ENCODE results near the gene BAMBI.

Gene BAMBI

DNA sequence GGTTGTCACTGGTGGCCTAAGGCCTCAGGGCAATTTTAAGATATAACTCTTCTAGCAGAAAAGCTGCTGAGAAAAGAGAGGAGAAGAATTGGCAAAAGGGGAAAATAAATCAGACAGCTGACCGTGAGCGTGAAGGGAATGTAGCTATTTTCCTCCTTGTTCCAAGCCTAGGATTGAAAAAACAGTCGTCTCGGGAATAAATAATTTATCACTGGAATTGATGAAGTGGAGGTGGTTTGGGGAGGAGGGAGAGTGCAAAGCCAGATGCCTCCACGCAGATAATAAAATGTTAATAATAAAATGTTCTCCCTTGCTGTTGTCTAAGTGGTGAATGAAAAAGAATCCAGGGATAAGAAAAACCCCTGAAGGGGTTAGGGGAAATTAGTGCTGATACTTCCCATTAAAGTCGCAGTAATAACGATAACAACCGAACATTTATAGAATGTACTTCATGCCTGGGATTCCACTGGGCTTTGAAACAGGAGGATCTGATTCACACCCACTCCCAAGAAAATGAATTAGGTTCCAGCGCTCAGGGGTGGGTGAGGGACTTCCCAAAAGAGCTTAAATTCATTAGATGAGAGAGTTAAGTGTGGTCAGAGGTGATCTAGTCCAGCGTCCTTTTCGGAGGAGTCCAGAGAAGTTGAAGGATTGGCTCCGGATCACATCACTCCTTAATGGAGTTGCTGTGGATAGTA lies 27.3 kb downstream of the BAMBI start:
- no peak for DNase-seq (ENCODE audit: low read depth in 3 of 3)

DNA sequence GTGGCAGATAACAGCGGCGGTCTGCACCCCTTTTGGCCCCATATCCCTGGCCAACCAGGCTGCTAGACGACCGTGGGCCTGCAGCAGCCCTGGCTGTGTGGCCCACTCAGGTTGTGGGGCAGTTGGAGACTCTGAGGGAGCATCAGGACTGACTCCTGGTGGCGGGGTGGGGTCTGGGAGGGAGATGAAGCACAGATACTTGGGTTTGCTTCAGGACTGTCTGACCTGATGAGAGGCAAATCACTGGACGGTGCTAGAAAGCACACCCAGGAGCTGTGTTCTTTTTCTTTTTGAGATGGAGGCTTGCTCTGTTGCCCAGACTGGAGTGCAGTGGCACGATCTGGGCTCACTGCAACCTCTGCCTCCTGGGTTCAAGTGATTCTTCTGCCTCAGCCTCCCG lies 28.2 kb downstream of the BAMBI start:
- DNase-seq (ENCODE audit: low read depth in 3 of 3): no peak

DNA sequence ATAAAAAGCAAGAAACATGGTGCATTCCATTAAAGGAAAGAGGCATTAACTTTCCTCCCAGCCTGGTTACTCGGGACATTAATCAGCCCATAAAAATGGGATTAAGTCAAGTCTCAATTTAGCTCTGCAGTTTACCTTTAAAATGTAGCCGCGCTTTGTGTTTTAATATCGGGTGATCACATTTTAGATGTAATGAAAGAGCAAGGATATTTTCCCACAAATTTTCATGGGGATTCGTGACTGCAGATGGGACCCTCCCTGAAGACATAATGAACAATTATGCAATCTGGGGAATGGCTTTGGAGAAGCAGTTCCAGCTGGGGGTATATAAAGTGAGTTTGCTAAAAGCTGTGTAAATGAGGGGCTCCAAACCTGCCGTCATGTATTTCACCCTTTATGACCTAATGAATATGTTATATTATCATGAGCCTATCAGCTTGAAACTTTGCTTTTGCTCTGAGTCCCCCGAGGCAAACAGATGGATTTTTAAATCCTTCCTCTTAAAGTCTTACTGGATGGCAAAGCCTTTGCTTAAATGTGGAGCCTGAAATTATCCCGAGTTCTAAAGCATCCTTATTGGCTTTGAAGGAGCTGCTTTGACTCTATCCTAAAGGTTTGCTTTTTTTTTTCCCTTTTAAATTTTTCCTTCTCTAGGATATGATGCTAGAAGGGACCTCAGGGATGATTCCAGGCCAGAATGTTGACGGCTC lies 31.8 kb downstream of the BAMBI start:
- DNase-seq (ENCODE audit: low read depth in 3 of 3): no peak

DNA sequence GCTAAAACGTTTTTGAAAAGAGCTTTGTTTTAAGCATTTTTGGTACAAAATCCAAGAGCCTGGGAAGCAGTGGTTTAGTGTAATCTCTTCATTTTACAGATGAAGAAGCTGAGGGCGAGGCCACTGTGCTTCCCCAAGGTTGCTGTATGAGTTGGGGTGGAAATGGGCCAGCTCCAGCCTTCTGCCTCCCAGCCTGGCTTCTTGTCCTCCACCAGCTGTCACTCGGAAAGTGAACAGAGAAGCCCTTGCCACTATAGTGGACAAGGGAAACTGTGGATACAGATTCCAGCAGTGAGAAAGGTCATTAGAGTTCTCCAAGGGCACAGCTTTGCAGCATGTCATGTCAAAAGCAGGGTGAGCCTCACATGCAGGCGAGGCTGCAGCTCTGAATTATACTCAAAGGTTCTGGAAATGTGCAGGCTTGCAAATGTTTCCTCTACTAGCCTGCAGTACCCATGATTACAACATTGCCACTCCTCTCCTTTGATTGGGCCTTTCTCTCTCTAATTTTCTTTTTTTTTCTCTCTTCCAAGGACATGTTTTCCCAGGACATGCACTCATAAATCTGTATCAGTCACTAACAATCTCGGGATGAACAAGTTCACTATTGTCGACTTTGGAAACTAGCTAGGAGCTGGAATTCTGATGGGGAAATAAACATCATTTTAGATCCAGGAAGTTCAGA lies 33.0 kb downstream of the BAMBI start:
- no peak for DNase-seq (ENCODE audit: low read depth in 3 of 3)

DNA sequence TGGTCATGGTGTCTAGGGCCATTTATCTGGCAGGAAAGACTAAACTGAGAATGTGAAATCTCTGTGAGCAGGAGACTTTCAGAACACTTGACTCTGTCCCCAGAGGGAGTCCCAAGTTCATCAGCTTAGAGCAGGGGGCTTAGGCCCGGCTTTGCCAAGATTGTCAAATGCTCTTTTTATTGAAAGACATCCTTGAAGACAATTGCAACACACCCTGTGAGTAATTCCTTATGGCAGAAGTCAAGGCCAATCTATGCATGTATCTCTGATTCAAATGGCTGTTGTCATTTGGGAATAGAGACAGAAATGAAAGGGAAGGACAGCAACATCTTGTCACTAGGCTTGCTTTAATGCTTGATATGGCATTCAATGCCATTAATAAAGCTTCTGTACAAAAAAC lies 33.7 kb downstream of the BAMBI start:
- no peak for DNase-seq (ENCODE audit: low read depth in 3 of 3)

DNA sequence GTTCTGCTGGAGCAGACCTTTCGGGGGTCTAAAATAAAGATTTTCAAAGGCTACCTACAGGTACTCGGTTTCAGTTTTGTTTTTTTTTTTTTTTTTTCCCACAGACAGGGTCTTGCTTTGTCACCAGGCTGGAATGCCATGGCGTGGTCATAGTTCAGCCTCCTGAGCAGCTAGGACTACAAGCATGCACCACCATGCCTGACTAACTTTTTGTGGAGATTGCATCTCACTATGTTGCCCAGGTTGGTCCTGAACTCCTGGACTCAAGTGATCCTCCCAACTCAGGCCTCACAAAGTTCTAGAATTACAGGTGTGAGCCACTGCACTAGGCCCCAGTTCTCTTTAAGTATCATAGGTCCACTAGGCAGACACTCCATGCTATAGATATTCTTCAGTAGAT lies 34.5 kb downstream of the BAMBI start:
- DNase-seq (ENCODE audit: low read depth in 3 of 3): no peak

DNA sequence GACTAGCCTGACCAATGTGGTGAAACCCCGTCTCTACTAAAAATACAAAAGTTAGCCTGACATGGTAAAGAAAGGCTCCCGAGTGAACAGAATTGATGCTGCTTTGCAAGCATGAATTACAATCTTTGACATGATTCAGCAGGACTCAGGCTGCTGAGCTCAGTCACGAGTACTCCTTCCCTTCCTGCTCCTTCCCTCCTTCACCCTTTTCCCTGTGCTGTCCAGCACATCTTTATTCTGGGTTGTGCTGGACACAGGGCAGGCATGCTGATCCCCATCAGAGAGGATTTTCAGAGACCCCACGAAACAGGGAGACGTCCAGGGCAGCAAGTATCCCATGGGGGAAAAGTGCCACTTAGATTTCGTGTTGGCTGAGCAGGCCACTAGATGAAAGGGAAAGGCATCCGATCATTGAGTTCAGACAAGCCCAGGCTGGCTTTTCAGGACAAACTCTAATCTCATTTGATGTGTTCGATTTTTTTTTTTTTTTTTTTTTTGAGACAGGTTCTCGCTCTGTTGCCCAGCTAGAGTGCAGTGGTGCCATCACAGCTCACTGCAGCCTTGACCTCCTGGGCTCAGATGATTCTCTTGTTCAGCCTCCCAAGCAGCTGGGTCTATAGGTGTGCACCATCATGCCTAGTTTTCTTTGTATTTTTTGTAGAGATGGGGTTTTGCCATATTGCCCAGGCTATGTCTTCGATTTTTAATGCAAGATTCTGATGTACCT lies 36.5 kb downstream of the BAMBI start:
- no peak for DNase-seq (ENCODE audit: low read depth in 3 of 3)

DNA sequence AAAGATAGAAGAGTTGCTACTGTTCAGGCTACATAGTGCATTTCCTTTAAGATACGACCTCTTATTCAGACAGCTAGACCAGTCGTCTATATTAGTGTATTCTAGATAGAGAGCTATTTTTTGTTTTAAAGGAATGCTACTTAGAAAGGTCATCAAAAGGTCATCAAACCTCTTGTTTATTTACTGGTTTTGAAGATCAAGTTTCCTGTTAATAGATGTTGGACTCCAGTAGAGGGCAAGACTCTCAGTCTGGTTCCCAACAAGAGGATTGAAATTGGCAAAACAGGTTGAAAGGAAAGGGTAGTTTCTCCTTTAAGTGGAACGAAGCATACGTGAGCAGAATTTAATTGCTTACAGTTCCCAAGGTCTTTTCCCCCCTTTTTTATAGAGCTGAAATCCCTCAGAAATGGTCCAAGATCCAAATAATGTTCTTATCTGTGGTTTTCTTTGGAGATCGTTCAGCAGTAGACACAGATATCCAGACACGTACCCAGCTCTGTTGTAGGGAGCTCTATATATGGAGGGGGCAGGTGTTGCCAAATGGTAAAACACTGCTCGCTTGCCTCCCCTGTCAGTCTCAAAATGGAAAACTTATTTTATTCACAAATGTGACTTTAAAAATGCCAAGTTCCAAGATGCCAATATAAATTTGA lies 37.2 kb downstream of the BAMBI start:
- no peak for DNase-seq (ENCODE audit: low read depth in 3 of 3)

DNA sequence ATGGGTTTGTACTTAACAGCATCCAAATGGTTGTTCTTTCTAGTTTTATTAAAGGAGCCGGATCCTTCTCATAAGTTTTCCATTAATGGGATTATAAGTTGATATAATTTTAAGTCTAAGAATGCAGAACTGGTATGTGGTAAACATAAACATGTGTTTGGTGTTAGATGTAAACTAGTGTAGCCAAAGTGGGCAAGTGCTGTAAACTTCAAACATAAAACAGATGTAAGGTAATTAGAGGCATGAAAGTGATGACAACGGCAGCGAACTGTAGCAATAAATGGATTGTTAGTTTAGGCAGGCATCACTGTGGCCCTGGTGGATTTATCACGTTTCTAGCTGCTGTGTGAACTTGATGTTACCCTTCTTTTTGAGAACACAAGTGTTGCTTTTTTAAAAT lies 37.9 kb downstream of the BAMBI start:
- DNase-seq (ENCODE audit: low read depth in 3 of 3): no peak

DNA sequence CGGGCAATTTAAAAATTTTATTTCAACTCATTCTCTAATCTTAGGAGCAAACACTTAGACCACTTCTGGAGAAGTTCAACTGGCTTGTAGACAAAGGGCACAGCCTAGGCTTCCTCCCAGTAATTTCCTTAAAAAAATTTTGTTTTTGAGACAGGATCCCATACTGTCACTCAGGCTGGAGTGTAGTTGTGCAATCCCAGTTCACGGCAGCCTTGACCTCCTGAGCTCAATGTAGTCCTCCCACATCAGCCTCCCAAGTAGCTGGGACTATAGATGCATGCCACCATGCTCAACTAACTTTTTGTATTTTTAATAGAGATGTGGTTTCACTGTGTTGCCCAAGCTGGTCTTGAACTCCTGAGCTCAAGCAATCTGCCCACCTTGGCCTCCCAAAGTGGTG lies 38.4 kb downstream of the BAMBI start:
- DNase-seq (ENCODE audit: low read depth in 3 of 3): no peak

DNA sequence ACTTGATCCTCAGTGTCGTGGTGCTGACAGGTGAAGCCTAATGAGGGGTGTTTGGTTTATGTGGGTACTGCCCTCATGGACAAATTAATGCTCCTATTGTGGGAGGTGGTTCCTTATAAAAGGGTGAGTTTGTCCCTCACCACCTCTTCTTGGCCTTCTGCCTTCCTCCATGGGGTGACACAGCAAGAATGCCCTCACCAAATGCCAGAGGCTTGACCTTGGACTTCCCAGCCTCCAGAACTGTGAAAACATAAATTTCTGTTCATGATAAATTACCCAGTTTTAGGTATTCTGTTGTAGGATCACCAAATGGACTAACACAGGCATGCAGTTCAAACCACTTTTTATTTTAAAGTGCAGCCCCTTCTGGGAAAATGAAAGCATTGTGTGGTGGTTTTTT lies 39.4 kb downstream of the BAMBI start:
- no peak for DNase-seq (ENCODE audit: low read depth in 3 of 3)

DNA sequence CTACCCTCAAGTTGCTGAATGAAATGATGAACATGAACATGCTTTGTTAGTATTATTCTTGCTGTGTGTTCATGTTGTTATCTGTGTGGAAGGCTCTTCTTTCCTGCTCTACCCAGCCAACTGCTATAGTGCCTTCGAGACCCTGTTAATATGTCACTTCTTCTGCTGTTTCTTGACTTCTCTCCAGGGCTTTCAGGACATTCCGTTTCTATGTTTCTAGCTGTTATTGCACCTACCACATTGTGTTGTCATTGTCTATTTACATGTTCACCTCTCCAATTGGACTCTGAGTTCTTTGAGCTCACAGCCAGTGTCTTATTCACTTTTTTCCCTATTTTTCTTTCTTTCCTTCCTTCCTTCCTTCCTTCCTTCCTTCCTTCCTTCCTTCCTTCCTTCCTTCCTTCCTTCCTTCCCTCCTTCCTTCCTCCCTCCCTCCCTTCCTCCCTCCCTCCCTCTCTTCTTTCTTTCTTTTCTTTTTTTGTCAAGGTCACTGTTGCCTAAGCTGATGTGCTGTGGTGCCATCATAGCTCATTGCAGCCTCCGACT lies 40.4 kb downstream of the BAMBI start:
- no peak for DNase-seq (ENCODE audit: low read depth in 3 of 3)

DNA sequence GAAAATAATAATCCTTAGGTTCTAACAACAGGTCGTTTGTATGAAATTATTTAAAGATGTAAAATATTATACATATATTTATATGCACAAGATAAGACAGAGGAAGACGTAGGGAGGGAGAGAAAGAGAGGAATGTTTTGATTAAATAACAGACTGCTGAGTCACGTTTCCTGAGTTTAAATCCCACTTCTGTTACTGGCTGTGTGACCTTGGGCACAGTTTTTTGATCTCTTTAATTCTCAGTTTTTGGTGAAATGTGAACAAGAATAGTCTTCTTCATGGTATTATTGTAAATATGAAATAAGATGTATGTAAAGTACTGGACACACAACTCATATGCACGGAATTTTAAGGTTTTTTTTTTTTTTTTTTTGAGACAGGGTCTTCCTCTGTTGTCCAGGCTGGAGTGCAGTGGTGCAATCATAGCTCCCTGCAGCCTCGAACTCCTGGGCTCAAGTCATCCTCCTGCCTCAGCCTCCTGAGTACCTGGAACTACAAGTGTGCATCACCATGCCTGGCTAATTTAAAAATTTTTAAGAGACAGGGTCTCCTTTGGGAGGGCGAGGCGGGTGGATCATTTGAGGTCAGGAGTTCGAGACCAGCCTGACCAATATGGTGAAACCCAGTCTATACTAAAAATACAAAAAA lies 42.6 kb downstream of the BAMBI start:
- no peak for DNase-seq (ENCODE audit: low read depth in 3 of 3)

DNA sequence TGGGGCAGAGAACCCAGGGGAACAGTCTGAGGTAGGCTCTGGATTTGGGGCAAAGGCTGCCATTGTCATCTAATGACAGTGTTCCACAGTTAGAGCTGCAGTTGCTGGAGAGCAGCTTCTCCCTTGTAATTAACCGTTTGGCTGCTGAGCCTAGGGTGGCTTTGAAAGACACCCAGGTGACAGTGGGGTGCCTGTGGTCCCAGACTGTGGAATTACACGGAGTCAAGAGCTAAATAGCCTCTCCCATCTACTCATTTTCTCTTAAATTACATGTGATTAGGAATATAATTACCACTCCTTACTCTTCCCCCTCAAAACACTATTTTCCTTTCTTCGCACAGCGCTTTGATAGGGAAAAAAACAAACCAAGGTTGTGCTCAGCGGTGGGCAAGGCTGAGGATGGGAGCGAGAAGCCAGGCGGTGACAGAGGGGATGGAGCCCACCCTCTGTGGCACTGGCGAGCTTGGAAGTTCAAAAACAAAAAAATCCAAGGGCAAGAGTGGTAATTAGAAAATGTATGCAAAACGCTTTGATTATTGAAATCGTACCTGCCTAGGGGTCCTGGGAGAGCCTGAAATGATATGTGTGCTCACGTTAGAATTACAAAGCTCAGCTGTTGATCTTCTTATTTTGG lies 44.1 kb downstream of the BAMBI start:
- DNase-seq (ENCODE audit: low read depth in 3 of 3): no peak

DNA sequence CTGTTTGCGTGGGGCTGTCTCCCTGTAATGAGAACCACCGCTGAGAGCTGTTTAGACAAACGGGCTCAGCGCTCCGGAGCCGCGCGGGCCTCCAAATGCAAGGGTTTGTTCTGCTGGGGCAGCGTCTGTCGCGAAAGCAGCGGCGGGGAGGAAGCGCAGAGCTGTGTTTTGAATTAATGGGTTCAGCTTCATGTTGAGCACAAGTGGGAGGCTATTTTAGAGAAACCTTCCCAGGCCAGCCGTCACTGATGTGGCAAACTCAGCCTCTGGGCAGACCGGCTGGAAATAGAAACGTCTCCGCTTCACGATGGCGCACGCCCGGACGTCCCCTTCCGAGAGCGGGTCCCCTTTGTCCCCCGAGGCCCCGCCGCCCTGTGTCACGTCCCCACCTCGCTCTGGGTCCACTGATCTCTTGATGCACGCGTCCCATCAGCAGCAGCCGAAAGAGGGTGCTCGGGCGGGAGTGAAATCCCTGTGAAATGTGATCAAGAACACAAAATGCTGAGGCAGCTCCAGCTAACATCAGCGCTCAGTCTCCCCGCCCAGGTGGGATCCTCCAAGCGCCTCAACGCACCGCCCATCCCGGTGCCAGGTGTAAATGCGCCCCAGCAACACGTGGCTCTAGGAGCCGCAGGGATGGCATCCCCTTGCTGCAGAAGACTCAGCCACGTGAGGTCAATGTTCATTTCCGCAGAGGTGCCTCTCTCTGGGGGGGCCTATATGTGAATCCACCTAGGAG lies 44.9 kb downstream of the BAMBI start:
- DNase-seq (ENCODE audit: low read depth in 3 of 3): no peak

DNA sequence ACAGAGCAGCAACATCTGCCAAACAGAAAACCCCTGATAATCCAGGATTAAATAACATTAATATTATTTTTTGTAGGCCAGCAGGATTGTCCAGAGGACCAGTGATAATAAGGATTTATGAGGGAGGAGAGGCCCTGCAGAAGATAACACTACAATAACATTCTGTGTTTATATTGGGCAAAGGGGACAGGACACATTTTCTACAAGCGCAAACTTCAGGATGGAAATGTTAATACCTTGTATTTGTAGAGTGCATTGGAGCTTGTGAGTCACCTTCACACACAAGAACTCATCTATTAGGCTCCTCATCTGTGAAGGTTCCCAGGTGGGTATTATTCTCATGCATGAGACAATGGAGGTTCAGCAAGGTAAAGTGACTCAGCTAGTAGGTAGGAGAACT lies 51.0 kb downstream of the BAMBI start:
- DNase-seq (ENCODE audit: low read depth in 3 of 3): no peak

DNA sequence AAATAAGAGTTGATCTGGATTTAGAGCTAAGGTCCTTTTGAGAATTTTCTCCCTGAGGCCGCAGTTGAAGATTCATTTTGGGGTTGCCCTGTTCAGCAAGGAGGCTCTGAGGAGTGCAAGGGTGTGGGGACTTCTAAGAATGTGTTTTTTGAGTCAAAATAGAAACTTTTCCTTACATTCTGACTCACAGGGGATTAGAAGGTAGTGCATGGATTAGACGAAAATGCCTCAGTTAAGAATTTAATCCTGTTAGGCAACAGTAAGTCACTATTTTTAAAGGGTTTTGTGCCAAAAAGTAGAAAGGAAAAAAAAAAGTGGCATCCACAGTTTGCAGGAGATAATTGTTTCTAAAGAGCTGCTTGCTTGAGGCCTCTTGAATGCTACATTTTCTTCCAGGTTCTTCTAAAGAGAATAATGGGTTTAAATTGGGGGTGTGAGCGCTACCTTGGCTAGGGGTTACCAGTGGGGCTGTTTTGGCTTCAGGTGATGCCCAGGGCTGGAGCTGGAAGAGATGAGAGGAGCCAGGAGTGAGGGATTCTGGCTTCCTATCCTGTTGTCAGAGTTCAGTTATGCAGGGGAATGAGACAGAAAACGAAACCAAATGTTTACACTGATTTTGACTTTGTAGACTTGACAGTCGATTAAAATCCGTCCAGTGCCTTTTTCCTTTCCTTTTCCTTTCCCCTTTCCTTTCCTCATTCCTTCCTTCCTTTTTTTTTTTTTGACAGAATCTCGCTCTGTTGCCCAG lies 52.9 kb downstream of the BAMBI start:
- DNase-seq (ENCODE audit: low read depth in 3 of 3): no peak

DNA sequence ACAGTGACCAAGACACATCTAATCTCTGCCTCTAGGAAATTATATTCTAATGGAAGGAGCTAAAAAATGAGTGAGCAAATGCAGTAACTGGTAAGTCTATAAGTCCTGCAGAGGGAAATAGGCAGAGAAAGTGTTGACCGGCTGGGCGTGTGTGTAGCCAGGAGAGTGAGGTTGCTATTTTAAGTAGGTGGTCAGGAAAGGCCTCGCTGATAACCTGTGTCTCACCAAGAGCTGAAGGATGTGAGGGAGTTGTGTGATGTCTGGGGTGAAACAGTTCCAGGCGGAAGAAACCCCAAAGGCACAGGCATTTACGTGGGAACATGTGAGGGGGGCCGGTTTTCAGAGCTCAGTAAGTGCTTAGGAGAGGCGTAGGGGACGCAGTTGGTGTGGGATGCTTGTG lies 54.8 kb downstream of the BAMBI start:
- no peak for DNase-seq (ENCODE audit: low read depth in 3 of 3)
